ENCODE measurements around the gene GPRIN1.
"Not testable (repeated sequence)": the region's sequence is repeated elsewhere in the genome, so short reads cannot be mapped to it uniquely, and the experiment has no call there.

The GPRIN1 gene

DNA sequence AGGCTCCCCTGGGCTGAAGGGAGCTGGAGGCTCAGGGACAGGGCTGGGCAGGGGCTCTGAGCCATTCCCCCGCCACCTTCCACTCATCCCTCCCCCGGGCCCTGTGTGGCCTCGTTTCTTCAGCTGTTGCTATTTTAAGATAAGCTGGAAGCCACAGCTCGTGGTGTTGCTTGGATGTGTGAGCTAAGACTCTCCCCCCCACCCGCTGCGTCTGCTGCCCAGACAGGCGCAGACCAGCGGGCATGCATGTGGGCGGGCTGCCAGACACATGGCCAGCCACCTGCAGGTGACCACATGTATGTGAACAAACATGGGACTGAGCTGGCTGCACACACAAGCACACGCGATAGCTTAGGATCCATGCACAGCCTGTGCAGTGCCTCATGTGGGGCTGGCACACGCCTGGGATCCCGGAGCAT, 11.7 kb upstream of the GPRIN1 start:
- DNase-seq: no peak

DNA sequence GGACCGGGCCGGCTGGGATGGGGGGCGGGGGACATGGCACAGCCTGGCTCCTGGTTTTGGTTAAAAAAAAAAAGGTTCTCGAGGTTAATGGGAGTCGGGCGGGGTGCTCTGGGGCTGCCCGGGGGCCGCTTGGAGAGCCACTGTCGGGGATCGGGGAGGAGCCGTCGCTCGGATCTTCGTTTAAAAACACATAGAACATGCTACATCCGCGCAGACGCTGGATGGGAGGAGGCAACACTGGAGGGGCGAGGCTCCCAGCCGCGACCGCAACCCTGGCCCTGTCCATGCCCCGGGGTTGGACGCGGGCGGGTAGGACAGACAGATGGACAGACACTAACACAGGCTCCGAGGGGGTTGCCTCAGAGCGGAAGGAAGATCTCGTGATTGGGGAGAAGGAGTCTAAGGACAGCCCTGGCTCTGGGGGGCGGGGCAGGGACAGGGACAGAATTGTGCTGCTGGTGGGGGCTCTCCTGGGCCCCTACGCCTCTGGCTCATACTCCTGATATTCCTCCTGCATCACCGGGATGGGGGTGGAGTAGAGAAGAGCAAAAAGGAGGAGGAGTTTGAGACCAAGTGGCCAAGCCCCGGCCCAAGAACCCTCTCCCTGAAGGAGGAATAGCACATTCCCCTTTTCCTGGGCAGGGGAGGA, 10.5 kb upstream of the GPRIN1 start:
- no peak for DNase-seq

DNA sequence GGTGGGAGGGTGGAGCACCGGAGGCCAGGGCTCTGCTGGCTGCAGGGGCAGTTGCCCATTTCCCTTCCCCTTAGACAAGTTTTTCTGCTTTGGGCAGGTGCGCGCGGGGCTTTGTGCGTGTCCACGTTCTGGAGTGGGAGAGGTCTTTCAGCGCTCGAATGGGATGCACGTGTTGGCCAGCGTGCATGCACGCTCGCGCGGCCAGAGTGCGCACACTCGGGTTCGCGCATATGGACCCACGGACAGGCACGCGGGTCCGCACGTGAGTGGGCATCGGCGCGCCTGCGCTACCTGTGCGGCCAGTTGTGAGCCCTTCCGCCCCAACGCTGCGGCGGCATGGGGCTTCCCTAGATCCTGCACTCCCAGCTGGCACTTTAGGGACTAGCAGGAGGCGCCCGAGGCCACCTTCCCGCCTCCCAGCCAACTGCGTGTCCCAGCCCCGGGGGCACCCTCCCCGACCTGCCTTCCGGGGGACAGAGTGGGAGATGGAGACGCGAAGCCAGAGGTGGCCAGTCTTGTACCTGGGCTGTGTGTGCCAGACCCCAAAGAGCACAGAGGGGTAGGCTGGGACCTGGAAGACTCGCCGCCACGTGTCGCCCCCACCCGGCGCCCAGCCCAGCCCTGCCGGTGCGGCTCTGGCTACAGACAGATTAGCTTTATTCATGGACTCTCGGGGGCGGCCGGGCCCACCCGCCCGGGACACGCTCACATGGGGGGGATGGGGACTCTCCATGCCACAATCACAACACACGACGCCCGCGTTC, 9.8 kb upstream of the GPRIN1 start:
- DNase-seq: no peak

DNA sequence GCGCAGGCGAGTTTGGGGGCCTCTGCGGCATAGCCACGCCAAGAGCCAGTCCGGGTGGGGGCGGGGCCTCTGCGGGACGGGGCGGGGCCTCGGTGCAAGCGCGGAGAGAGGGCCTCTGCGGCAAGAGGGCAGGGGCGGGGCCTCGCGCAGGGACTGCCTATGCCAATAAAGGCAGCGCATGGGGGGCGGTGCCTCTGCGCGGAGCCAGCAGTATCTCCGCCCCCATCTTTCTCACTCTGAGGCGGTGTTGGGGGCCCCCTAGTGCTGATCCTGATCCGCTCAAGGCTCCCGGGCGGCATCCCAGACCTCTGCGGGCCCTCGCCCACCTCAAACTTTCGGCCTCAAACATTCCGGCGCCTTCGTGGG, 9.2 kb upstream of the GPRIN1 start:
- DNase-seq: peak; percentile 62 to 69

DNA sequence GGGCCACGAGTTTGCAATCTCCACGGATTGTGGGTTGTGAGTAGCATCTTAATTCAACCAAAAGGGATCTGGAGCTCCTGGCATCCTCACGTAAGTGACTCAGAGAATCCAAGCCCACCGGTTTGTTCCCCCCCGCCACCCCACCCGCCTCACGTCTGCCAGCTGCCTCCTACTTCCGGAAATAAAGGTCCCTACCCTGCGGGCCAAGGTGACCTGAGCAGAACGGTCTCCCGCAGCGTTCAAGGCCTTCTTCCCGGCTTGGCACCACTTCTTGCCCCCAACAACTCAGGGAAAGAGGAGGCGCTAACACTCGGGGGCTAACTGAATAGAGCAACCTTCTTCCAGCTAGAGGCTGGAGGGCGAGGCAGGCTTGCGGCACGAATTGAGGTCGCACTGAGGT, 8.8 kb upstream of the GPRIN1 start:
- no peak for DNase-seq

DNA sequence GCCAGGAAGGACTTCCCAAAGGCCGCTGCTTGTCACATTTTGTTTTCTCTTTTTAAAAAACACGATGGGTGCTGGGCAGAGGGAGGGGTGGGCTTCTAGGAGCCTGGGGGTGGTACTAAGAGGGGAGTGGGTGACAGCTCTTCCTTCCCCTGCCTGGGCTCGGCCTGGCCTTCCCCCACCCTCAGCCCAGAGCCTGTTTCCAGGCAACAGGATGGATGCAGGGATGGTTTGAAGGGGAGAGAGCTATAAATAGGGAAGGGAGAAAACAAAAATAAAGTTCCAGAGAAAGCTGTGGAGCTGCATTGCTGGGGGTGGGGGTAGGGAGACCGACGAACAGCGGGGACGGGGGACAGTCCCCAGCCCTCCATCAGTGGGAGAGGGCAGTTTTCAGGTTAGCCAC, 6.6 kb upstream of the GPRIN1 start:
- DNase-seq: no peak

DNA sequence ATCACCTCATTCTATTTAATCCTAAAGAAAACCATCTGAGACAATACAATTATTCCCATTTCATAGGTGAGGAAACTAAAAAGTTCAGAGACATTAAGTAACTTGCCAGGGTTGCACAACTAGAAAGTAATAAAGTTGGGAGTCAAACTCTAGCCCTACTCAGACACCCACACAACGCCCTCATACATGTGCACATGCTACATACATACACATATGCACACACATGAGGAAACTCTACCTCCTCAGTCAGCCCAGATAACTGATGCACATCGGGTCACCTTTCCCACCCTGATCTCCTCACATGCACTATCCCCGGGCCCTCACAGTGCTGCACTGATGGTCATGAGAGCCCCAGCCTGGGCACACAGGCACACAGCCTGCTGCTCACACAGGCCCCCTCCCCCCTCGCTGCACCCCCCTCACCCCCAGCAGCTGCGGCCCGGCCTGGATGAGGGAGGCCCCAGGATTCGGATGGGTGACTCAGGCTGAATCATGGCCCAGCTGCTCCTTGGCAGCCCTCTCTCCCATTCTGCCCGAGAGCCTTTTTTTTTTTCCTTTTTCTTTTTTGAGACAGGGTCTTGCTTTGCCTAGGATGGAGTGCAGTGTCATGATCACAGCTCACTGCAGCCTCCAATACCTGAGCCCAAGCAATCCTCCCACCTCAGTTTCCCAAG, 5.0 kb upstream of the GPRIN1 start:
- no peak for DNase-seq

DNA sequence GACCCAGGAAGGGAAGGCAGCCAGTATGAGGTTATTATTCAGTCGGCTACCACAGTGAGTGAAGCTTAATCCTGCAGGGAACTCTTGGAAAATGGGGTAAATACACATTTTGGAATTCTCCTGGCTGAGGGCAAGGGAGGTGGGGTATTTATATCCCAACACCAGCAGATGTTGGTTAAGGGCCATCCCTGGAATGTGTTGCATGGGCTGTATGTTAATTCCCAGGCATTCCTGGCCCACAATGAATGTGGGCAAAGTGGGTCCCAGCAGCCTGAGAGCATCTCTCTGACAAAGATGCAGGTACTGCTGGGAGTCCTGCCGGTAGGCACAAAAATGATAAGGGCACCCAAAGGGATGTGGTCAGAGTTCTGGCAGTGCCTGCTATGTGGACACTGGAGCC, 2.9 kb upstream of the GPRIN1 start:
- no peak for DNase-seq

DNA sequence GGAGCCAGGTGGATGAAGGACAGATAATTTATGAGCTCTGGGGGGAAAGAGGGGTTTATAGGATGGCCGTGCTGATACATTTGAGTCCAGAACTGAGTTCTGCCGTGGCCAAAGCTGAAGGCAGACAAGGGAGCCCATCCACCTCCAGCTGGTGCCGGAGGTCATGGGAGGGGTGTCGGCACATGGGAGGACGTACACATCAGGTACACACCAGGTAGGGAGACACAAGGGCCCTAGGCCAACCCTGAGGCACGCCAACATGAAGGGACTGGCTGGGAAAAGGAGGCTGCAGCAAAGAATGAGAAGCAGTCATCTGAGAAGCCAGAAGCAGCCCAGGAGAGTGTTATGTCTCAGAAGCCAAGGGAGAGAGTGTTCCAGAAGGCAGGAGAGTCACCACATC, 2.1 kb upstream of the GPRIN1 start:
- no peak for DNase-seq

DNA sequence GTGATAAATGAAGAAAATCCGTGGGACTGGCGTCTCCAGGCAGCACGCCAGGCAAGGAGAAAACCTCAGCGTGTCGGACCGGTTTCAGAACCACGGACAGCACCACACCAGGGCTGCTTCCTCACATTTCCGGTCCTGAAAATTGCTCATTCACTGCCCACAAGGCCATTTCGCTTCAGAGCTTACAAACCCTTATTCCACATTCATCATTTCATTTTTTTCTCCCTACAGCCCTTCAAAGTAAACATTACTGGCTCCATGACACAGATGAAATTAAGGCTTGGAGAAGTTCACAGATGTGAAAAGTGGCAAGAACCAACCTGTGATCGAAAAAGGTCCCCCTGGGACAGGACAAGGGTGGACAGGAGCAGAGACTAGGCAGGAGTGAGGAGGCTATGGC, 1.5 kb upstream of the GPRIN1 start:
- no peak for DNase-seq

DNA sequence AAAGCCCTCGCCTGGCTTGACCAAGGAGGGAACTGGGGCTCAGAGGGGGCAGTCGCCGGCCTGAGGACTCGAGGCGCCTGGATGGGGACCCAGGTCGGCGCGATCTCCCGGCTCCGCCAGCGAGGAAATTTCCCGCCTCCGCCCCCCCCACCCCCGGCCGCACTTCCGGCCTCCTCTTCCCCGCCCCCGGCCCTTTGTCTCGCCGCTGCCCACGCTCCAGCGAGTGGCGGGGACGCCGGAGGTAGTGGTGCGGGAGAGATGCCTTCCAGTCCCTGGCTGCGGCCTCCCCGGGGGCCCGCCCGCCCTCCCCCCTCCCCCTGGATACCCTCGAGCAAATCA, 448 bp upstream of the GPRIN1 start:
- DNase-seq: peak; percentile 41 to 56

DNA sequence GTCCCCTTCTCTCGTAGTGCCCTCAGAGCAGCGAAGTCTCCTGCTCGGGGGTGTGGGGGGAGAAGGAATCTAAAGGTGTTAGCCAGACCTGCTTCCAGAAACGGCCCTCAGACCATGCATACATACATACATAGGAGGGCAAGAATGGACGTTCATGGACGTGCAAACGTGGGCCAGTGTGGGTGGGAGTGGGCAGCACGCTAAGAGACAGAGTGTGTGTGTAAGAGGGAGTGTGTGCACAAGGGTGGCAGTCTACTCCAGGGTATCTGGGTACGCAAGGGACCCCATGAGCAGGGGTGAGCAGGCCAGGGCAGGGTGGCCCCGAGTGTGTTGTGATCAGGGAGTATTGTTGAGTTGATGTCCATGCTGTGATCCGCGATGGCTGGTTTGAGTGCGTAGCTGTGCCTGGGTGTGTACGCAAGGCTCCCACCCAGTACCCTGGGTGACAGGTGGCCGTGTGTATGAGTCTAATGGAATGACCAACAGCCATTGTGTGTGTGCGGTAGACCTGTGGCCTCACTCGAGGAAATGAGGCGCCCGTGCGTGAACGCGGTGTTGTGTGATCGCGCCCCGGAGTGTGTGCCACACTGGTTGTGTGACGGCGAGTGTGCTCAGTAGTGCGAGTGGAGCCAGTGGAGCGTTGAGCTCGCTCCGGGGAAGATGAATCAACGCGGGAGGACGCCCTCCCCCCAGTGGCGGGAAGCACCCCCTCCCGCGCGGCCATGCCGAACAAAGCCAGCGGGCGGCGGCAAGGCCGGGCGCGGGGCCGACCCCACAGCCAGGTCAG, 826 bp downstream of the GPRIN1 start:
- DNase-seq: peak in 1 of 2 experiments; percentile 12

DNA sequence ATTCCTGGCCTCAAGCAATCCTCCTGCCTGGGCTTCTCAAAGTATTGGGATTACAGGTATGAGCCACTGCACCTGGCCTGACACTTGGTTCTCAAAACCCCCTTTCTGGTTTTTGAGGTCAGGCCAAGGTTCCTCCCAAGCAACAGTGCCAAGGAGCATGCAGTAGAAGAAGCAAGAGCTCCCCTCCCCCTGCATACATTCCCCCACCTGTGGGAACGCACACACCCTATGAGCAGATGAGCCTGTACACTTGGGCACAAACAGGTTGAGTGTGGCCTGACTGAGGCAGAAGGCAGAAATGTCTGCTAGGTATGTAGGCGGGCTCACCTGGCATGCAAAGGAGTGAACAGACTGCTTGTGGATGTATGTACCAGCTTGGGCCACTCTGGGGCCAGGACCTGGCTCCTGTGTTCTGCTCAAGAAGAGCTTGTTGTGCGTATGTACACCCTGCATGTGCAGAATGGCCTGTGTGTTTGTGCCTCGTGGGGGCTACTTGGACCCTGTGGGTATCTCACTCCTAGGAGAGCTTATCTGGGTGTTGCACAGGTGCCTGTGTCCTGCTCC, 1.7 kb downstream of the GPRIN1 start:
- DNase-seq: no peak

DNA sequence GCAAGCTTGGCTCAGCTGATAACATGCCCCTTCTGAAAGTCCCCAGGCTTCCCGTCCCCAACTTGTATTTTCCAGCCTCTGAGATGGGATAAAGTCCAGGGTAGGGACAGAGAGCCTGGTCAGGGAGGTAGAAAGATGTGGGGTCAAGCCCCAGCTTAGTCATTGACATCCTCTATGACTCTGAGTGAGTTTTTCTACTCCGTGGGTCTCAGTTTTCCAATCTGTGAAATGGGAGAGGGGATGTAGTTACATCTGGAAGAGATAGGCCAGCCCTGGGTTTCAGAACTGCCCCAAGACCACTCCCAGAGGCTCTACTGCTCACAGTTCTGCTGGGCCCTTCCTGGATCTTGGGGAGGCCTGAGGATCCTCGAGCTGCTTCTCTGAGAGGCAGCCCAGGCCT, 3.1 kb downstream of the GPRIN1 start:
- DNase-seq: no peak

DNA sequence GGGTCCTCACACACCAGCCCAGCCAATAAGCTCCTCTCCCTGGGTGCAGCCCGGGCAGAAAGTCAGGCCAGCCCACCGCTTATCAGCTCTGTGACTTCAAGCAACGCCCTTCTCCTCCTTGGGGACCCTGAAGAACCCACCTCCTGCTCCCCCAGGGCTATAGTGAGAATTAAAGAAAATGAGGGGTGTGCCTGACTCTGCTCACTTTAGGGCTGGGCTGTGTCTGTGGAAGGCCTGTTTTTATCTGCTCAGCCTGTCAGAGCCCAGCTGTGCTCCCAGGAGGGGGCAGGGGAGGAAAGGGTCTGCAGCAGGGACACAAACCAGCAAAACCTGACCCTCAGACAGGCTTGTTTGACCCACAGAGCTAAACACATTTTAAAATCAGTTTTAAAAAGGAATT, 3.9 kb downstream of the GPRIN1 start:
- DNase-seq: no peak

DNA sequence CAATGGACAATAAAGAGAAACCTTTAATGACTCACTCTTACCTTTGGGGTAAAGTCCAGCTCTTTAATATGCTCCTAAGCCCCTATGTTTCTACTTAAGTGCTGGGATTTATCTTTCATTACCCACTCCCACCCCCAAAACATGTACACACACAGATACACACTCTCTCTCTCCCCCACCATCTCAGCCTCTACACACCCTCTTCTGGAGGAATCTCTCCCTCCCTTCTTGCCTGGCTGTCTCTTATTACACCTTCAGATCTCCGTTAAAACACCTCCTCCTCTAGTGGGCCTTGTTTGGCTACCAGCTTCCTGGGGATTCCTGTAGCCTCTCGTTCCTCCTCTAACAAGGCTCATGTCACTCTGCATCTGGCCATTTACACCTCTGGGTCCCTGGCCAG, 6.9 kb downstream of the GPRIN1 start:
- no peak for DNase-seq

DNA sequence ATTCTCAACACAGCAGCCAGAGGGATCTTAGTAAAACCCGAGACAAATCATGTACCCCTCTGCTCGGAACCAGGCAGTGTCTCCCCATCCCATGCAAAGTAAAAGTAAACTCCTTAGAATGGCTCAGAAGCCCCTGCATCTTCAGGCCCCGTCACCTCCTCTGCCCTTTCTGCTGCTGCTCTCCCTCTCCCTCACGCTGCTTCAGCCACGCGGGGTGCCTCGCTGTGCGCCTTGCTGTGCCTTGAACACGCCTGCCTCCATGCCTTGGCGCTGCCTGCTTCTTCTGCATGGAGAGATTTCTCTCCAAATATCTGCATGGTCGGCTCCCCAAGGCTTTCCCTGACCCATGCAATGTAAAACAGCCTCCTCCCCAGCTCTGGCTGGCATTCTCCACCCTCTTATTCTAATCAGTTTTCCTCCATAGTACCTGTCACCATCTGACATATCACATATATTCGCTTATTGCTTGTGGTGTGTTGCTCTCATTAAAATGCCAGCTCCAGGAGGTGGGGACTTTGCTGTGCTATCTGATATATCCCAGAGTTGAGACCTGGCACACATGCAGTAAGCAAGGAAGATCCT, 8.0 kb downstream of the GPRIN1 start:
- no peak for DNase-seq

DNA sequence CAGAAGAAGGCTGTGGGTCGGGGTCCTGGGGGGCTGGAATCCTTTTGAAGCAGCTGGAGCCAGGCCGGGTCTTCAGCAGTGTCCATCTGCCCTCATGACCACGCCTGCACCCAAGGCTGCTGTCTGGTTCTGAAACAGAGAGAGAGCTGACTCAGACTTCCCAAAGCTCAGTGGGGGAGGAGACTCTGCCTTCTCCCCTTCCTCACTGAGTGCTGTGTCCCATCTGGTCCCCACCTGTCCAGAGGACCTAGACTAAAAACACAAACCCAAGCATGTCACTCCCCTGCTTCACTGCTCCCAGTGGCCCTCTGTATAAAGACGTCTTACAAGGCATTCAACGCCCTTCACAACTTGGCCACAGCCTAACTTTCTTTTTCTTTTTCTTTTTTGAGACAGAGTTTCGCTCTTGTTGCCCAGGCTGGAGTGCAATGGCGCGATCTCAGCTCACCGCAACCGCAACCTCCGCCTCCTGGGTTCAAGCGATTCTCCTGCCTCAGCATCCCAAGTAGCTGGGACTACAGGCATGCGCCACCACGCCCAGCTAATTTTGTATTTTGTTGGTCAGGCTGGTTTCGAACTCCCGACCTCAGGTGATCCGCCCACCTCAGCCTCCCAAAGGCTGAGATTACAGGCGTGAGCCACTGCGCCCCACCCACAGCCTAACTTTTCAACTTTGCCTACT, 10.1 kb downstream of the GPRIN1 start:
- not testable (repeated sequence) for DNase-seq

DNA sequence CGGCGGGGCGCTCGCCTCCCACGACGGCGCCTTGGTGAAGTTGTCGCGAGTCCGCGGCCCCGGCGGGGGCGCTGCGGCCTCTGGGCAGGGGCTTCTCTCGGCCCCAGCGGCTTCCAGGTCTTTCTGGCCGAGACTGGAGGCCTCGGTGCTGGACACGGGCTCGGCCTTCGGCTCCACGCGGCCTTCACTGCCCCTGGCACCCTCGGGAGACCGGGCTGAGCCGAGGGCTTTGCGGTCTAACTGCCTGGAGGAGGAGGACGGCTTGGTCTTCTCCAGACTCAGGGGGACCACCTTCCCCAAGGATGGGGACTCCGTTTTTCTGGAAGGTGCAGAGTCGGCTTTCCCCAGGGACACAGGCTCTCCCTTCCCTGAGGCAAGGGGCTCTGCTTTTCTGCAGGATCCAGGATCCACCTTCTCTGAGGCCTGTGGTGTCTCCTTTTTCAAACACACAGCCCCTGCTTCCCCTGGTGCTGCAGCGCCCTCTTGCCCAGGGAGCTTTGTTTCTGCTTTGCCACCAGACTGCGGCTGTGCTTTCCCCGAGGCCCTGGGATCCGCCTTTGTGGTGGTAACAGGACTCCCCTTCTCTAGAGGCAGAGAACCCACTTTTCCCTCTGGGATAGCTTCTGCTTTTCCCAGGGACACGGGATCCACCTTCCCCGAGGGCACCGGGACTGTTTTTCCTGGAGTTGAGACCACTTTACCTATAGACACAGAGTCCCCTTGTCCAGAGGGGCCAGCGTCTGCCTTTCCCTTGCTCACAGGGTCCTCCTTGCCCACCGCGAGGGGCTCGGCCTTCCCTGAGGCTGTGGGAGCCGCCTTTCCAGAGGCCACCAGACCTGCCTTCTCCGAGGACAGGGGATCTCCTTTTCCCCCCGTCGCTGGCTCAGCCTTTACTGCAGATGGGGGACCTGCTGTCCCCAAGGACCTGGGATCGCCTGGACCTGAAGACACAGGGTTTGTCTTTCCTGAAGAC, 12.3 kb downstream of the GPRIN1 start:
- no peak for DNase-seq

DNA sequence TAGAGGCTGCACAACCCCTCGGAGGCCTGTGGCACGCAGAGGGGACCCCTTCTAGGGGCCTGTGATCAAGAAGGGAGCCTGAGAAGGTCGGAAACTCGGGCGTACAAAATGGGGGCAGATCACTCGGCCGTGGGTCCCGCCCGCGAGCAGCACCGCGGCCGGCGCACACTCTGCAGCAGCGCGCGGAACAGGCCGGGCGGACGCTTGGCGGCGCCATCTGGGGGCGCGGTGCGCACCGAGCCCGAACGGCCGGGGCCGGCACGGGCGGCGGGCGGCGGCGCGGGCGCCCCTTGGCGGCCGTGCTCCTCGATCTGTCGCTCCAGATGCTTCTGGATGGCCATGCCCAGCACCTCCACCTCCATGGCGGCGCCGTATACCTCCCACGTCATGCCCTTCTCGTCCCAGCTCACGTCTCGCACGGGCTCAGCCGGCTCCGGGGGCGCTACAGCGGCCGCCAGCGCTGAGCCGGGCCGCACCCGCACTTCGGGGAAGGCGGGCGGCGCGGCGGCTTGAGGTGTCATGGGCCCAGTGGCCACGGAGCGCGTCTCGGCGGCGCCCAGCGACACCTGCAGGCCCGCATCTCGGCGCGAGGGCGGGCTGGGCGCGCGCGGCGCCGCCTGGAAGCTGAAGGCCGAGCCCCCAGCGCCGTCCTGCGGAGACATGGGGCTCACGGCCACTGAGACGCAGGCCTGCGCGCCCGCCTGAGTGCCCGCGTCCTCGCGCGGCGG, 13.1 kb downstream of the GPRIN1 start:
- DNase-seq: no peak
